Peyer's patch (tissue), 4 donors: ENCODE measurements around the gene TMEM101. TPM values are rescaled to one million over a fixed set of nuclear protein-coding genes. Genes with fewer than 3 reads are reported as not detected.
"Not testable (repeated sequence)": the region's sequence is repeated elsewhere in the genome, so short reads cannot be mapped to it uniquely, and the experiment has no call there.

Experiments used
- DNase-seq, 3 donors: peaks; one replicate each; pipeline ENCODE4 v3.0.0-alpha.2; 2017 to 2019
- H3K27ac ChIP-seq, 4 donors: fragments of 200-600 bp; sonication (generic); one replicate each; pipeline ENCODE4 v1.5.1; 2016 to 2019
- H3K27me3 ChIP-seq, 2 donors: fragments of 200-600 bp; sonication (generic); one replicate each; pipeline ENCODE4 v1.5.1; 2019
- H3K36me3 ChIP-seq, 3 donors: fragments of 200-600 bp; sonication (generic); one replicate each; pipeline ENCODE4 v1.5.1; 2016 to 2019
- H3K4me1 ChIP-seq, 4 donors: fragments of 200-600 bp; sonication (generic); one replicate each; pipeline ENCODE4 v1.5.1; 2016 to 2019
- H3K4me3 ChIP-seq, 4 donors: fragments of 200-600 bp; sonication (generic); 1 replicate in 3 of 4; 2 replicates in 1 of 4; pipeline ENCODE4 v1.5.1; 2016 to 2019; ENCODE audit warnings: mild to moderate bottlenecking in 1 of 4
- H3K9me3 ChIP-seq, 4 donors: fragments of 200-600 bp; sonication (generic); one replicate each; pipeline ENCODE4 v1.5.1; 2016 to 2019; ENCODE audit warnings: mild to moderate bottlenecking in 1 of 4
- POLR2A ChIP-seq, 2 donors: fragments of 450-650 bp; IDR thresholded peaks; one replicate each; pipeline ENCODE4 v1.5.1; 2017; ENCODE audit warnings: antibody characterized with exemption in 2 of 2, mild to moderate bottlenecking in 2 of 2, moderate library complexity in 2 of 2
- small RNA-seq, 2 donors: library from RNA; depleted of rRNA; stranded (forward); fragments of <200 nt; gene quantifications; one replicate each; pipeline ENCODE3, GENCODE V24; 2016
- total RNA-seq, 4 donors: library from RNA; depleted of rRNA; stranded (reverse); fragments of >200 nt; gene quantifications; one replicate each; pipeline ENCODE4 v1.1.0, GENCODE V29; 2016
- TF ChIP-seq, protein P1 (sequence below), 6 experiments: fragments of 450-650 bp in 4 of 6; fragments of 200-600 bp in 2 of 6; sonication (generic) in 1 of 6; IDR thresholded peaks; one replicate each; pipeline ENCODE4 v1.5.1; 2017 to 2019; ENCODE audit warnings: antibody characterized with exemption in 6 of 6, mild to moderate bottlenecking in 3 of 6, moderate library complexity in 1 of 6

Gene TMEM101
- total RNA-seq, 4 donors from 2014 or later = 8.3 to 20.9 (median 17.5) TPM

DNA sequence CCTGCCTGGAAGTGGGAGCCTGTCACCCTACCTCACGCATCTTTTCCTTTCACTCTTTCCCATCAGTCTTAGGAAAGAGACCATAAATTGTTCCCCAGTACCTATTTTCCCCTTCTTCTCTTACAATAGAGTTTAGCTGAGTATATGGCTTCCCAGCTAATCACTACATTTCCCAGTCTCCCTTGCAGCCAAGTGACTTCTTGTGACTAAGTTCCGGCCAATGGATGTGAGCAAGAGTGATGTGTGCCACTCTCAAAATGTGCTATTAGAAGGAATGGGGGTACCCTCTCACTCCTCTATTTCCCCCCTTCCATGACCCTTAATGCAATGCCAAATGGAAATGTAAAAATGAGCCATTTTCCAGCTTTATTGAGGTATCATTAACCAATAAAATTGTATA, 52.8 kb downstream of the TMEM101 start:
- Histone ChIP-seq H3K4me1 (no peaks in the 10 kb centered on the region), H3K9me3 (no peaks in the 10 kb centered on the region), H3K27ac (no peak overlapping the region), H3K27me3 (no peaks in the 10 kb centered on the region), H3K36me3 (no peaks in the 10 kb centered on the region), H3K4me3 (no peak overlapping the region)
- no peak for DNase-seq
- TF ChIP-seq POLR2A (IDR thresholded peaks at IDR 0.05) = no peak
- TF ChIP-seq, protein P1, sequence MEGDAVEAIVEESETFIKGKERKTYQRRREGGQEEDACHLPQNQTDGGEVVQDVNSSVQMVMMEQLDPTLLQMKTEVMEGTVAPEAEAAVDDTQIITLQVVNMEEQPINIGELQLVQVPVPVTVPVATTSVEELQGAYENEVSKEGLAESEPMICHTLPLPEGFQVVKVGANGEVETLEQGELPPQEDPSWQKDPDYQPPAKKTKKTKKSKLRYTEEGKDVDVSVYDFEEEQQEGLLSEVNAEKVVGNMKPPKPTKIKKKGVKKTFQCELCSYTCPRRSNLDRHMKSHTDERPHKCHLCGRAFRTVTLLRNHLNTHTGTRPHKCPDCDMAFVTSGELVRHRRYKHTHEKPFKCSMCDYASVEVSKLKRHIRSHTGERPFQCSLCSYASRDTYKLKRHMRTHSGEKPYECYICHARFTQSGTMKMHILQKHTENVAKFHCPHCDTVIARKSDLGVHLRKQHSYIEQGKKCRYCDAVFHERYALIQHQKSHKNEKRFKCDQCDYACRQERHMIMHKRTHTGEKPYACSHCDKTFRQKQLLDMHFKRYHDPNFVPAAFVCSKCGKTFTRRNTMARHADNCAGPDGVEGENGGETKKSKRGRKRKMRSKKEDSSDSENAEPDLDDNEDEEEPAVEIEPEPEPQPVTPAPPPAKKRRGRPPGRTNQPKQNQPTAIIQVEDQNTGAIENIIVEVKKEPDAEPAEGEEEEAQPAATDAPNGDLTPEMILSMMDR (IDR thresholded peaks at IDR 0.05) = no peak

DNA sequence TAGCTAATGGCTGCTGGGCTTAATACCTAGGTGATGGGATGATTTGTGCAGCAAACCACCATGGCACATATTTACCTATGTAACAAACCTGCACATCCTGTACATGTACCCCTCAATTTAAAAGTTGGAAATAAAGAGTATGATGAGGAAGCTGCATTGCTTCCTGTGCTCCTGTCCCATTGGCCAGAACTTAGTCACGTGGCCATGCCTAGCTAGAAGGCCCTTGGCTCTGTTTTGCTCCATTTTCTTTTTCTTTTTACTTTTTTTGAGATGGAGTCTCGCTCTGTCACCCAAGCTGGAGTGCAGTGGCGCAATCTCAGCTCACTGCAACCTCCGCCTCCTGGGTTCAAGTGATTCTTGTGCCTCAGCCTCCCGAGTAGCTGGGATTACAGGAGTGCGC, 53.5 kb downstream of the TMEM101 start:
- H3K9me3 ChIP-seq, H3K36me3 ChIP-seq, H3K4me1 ChIP-seq, DNase-seq, H3K27me3 ChIP-seq, H3K4me3 ChIP-seq, H3K27ac ChIP-seq: not testable (repeated sequence)

Small RNA genes lying within 50 kb of the gene (small RNA-seq; reads per million reads assigned to genes)
- gene RF00012 = 0 reads per million in 2 donors

Other genes with a start within 250 kb of the TMEM101 start
- 100 to 1,000 TPM in 1 of 4 donors, 10 to 100 TPM in 3; 37.1 to 120 (median 87.1) TPM for gene DUSP3, start 236.0 kb downstream of the TMEM101 start, total RNA-seq
- gene CFAP97D1, start 234.5 kb downstream of the TMEM101 start, total RNA-seq = not detected
- gene MPP3, start 181.8 kb downstream of the TMEM101 start, total RNA-seq = 10 to 100 TPM in 2 of 4 donors, 1 to 10 TPM in 2; 1.6 to 16.1 (median 10.5) TPM
- gene CD300LG, start 167.8 kb downstream of the TMEM101 start, total RNA-seq = under 1 TPM in 1 of 4 donors, not detected in 3; 0.54 TPM
- gene MPP2, start 107.4 kb downstream of the TMEM101 start, total RNA-seq = 1 to 10 TPM in 2 of 4 donors, under 1 TPM in 1, not detected in 1; 0.53 to 1.3 (median 1.2) TPM
- gene PPY, start 72.5 kb downstream of the TMEM101 start, total RNA-seq = not detected
- gene PYY, start 61.0 kb downstream of the TMEM101 start, total RNA-seq = 10 to 100 TPM in 2 of 4 donors, 1 to 10 TPM in 1, not detected in 1; 7.5 to 58.0 (median 27.5) TPM
- gene NAGS, start 10.3 kb downstream of the TMEM101 start, total RNA-seq = 10 to 100 TPM in 3 of 4 donors, 1 to 10 TPM in 1; 8.3 to 74.1 (median 57.3) TPM
- 10 to 100 TPM; 10.7 to 28.4 (median 26.1) TPM for gene LSM12, start 51.7 kb upstream of the TMEM101 start, total RNA-seq
- gene G6PC3, start 55.8 kb upstream of the TMEM101 start, total RNA-seq = 10 to 100 TPM in 3 of 4 donors, 1 to 10 TPM in 1; 8.3 to 48.9 (median 33.8) TPM
- gene HDAC5, start 108.7 kb upstream of the TMEM101 start, total RNA-seq = 10 to 100 TPM; 42.4 to 71.0 (median 48.4) TPM
- gene HROB, start 127.0 kb upstream of the TMEM101 start, total RNA-seq = 1 to 10 TPM in 3 of 4 donors, under 1 TPM in 1; 0.53 to 5.8 (median 1.6) TPM
- under 1 TPM in 1 of 4 donors, not detected in 3; 0.57 TPM for gene ASB16, start 155.7 kb upstream of the TMEM101 start, total RNA-seq
- 10 to 100 TPM; 19.8 to 66.6 (median 52.7) TPM for gene TMUB2, start 172.0 kb upstream of the TMEM101 start, total RNA-seq
- 10 to 100 TPM; 51.7 to 92.6 (median 65.7) TPM for gene ATXN7L3, start 184.9 kb upstream of the TMEM101 start, total RNA-seq
- gene UBTF, start 204.7 kb upstream of the TMEM101 start, total RNA-seq = 100 to 1,000 TPM in 1 of 4 donors, 10 to 100 TPM in 3; 58.4 to 167 (median 77.7) TPM